ENCODE measurements around the gene SLC17A8. TPM values are rescaled to one million over a fixed set of nuclear protein-coding genes. Genes with fewer than 3 reads are reported as not detected.

Gene SLC17A8
- total RNA-seq, 1 donor from 2014 or later: not detected

Other genes starting within 250 kb of the SLC17A8 start
- 16.2 and 18.1 TPM in 2 replicates for gene BLTP3B, start 214.2 kb upstream of the SLC17A8 start, total RNA-seq
- 12.8 and 26.0 TPM in 2 replicates for gene ACTR6, start 156.3 kb upstream of the SLC17A8 start, total RNA-seq
- 0.17 and 0.33 TPM in 2 replicates for gene DEPDC4, start 90.0 kb upstream of the SLC17A8 start, total RNA-seq
- 49.2 and 52.9 TPM in 2 replicates for gene SCYL2, start 89.9 kb upstream of the SLC17A8 start, total RNA-seq
- gene NR1H4, start 116.8 kb downstream of the SLC17A8 start, total RNA-seq: 0.09 and 0.34 TPM in 2 replicates
- gene GAS2L3, start 216.6 kb downstream of the SLC17A8 start, total RNA-seq: 19.9 and 27.7 TPM in 2 replicates